HEK293 (cell line): ENCODE data around the gene COL9A1.

Experiments
- CTCF ChIA-PET: fragments of 350-600 bp; formaldehyde crosslinking; extraction: SDS; loops from one replicate; lab custom pipeline; 2021; ENCODE audit warnings: antibody characterized with exemption; lab: Yijun Ruan, JAX
- POLR2A ChIA-PET: fragments of 300-600 bp; formaldehyde crosslinking; extraction: SDS; loops from one replicate; lab custom pipeline; 2020; ENCODE audit warnings: antibody characterized with exemption, inconsistent platforms; lab: Yijun Ruan, JAX
- H3K27ac ChIP-seq: fragments of 200-500 bp; sonication (Bioruptor generic); 2 replicates; pipeline ENCODE4 v1.5.1; 2014; ENCODE audit warnings: low read depth, low read length, control low read depth, inconsistent platforms; ENCODE audit errors: extremely low read depth
- H3K36me3 ChIP-seq, 2 experiments: fragments of 200-500 bp in 1 of 2; sonication (Bioruptor generic) in 1 of 2; 1 replicate in 1 of 2; 2 replicates in 1 of 2; pipeline ENCODE4 v1.5.1; 2014 to 2017; ENCODE audit warnings: inconsistent platforms in 2 of 2, low read length in 2 of 2; ENCODE audit not compliant: control insufficient read depth in 2 of 2, insufficient read depth in 1 of 2
- H3K4me1 ChIP-seq: fragments of 200-500 bp; sonication (Bioruptor generic); 2 replicates; pipeline ENCODE4 v1.5.1; 2014; ENCODE audit warnings: mild to moderate bottlenecking, low read length, inconsistent platforms; ENCODE audit not compliant: control insufficient read depth, insufficient read depth
- H3K4me3 ChIP-seq: 2 replicates; pipeline ENCODE4 v1.5.1; 2011; ENCODE audit warnings: low read depth, mild to moderate bottlenecking, control low read depth, low read length, moderate library complexity
- H3K9me3 ChIP-seq: fragments of 200-500 bp; sonication (Bioruptor generic); 2 replicates; pipeline ENCODE4 v1.5.1; 2014; ENCODE audit warnings: low read depth, low read length, inconsistent platforms; ENCODE audit not compliant: control insufficient read depth, insufficient read depth
- BCL11A ChIP-seq: fragments of 450-650 bp; formaldehyde crosslinking; IDR thresholded peaks from 2 replicates; pipeline ENCODE4 v1.5.1; 2016; ENCODE audit warnings: low read depth, missing biosample characterization, missing genetic modification characterization
- BCL11B ChIP-seq: fragments of 450-650 bp; formaldehyde crosslinking; IDR thresholded peaks from 2 replicates; pipeline ENCODE4 v1.5.1; 2016; ENCODE audit warnings: low read depth, missing biosample characterization, missing genetic modification characterization
- FEZF1 ChIP-seq: fragments of 450-650 bp; formaldehyde crosslinking; IDR thresholded peaks from 2 replicates; pipeline ENCODE4 v1.5.1; 2016; ENCODE audit warnings: missing biosample characterization, missing genetic modification characterization
- HOXA7 ChIP-seq: sonication (generic); formaldehyde crosslinking; IDR thresholded peaks from 2 replicates; pipeline ENCODE4 v1.8.1; 2022; ENCODE audit warnings: missing genetic modification reagents, borderline replicate concordance
- IKZF3 ChIP-seq: fragments of 450-650 bp; IDR thresholded peaks from 2 replicates; pipeline ENCODE4 v1.5.0; 2018; ENCODE audit warnings: missing biosample characterization, mild to moderate bottlenecking, missing genetic modification characterization, moderate library complexity
- MEIS1 ChIP-seq: sonication (generic); formaldehyde crosslinking; IDR thresholded peaks from 2 replicates; pipeline ENCODE4 v1.8.1; 2022; ENCODE audit warnings: missing genetic modification reagents, mild to moderate bottlenecking, borderline replicate concordance
- MYNN ChIP-seq: fragments of 450-650 bp; formaldehyde crosslinking; IDR thresholded peaks from 2 replicates; pipeline ENCODE4 v1.5.1; 2016; ENCODE audit warnings: missing biosample characterization, missing genetic modification characterization, borderline replicate concordance
- OSR2 ChIP-seq: fragments of 450-650 bp; formaldehyde crosslinking; IDR thresholded peaks from 2 replicates; pipeline ENCODE4 v1.5.1; 2016; ENCODE audit warnings: missing biosample characterization, missing genetic modification characterization
- ZNF114 ChIP-seq: fragments of 450-650 bp; formaldehyde crosslinking; IDR thresholded peaks from 2 replicates; pipeline ENCODE4 v1.5.0; 2017; ENCODE audit warnings: missing biosample characterization, missing genetic modification characterization
- ZNF132 ChIP-seq: fragments of 450-650 bp; formaldehyde crosslinking; IDR thresholded peaks from 2 replicates; pipeline ENCODE4 v1.5.1; 2017; ENCODE audit warnings: missing biosample characterization, missing genetic modification characterization, borderline replicate concordance
- ZNF146 ChIP-seq: fragments of 450-650 bp; formaldehyde crosslinking; IDR thresholded peaks from 2 replicates; pipeline ENCODE4 v1.5.1; 2016; ENCODE audit warnings: missing biosample characterization, missing genetic modification characterization
- ZNF37A ChIP-seq: fragments of 450-650 bp; IDR thresholded peaks from 2 replicates; pipeline ENCODE4 v1.5.1; 2018; ENCODE audit warnings: missing biosample characterization, missing genetic modification characterization
- ZNF473 ChIP-seq: fragments of 450-650 bp; formaldehyde crosslinking; IDR thresholded peaks from 2 replicates; pipeline ENCODE4 v1.5.1; 2017; ENCODE audit warnings: missing biosample characterization, missing genetic modification characterization
- ZNF544 ChIP-seq: fragments of 450-650 bp; formaldehyde crosslinking; IDR thresholded peaks from 2 replicates; pipeline ENCODE4 v1.5.0; 2017; ENCODE audit warnings: missing biosample characterization, missing genetic modification characterization
- ZNF558 ChIP-seq: fragments of 450-650 bp; formaldehyde crosslinking; IDR thresholded peaks from 2 replicates; pipeline ENCODE4 v1.5.1; 2016; ENCODE audit warnings: missing biosample characterization, missing genetic modification characterization
- ZNF571 ChIP-seq: fragments of 450-650 bp; formaldehyde crosslinking; IDR thresholded peaks from 2 replicates; pipeline ENCODE4 v1.5.0; 2017; ENCODE audit warnings: missing biosample characterization, missing genetic modification characterization
- ZNF621 ChIP-seq: fragments of 450-650 bp; formaldehyde crosslinking; IDR thresholded peaks from 2 replicates; pipeline ENCODE4 v1.5.1; 2017; ENCODE audit warnings: missing biosample characterization, missing genetic modification characterization
- ZNF707 ChIP-seq: fragments of 450-650 bp; formaldehyde crosslinking; IDR thresholded peaks from 2 replicates; pipeline ENCODE4 v1.5.1; 2016; ENCODE audit warnings: missing biosample characterization, missing genetic modification characterization
- TF ChIP-seq, protein P1 (sequence below): fragments of 450-650 bp; formaldehyde crosslinking; IDR thresholded peaks from 2 replicates; pipeline ENCODE4 v1.5.1; 2016; ENCODE audit warnings: missing biosample characterization, missing genetic modification characterization
- TF ChIP-seq, protein P2 (sequence below): fragments of 450-650 bp; formaldehyde crosslinking; IDR thresholded peaks from 2 replicates; pipeline ENCODE4 v1.5.1; 2017; ENCODE audit warnings: missing biosample characterization, missing genetic modification characterization
- TF ChIP-seq, protein P3 (sequence below): fragments of 450-650 bp; formaldehyde crosslinking; IDR thresholded peaks from 2 replicates; pipeline ENCODE4 v1.5.1; 2017; ENCODE audit warnings: missing biosample characterization, missing genetic modification characterization
- TF ChIP-seq, protein P4 (sequence below): IDR thresholded peaks from 2 replicates; pipeline ENCODE4 v1.6.1; 2011; ENCODE audit warnings: mild to moderate bottlenecking, low read depth, low read length, borderline replicate concordance
- TF ChIP-seq, protein P5 (sequence below): fragments of 450-650 bp; IDR thresholded peaks from 2 replicates; pipeline ENCODE4 v1.5.1; 2018; ENCODE audit warnings: missing biosample characterization, missing genetic modification characterization
- TF ChIP-seq, protein P6 (sequence below): fragments of 450-650 bp; formaldehyde crosslinking; IDR thresholded peaks from 2 replicates; pipeline ENCODE4 v1.5.1; 2016; ENCODE audit warnings: missing biosample characterization, missing genetic modification characterization

Gene COL9A1

DNA sequence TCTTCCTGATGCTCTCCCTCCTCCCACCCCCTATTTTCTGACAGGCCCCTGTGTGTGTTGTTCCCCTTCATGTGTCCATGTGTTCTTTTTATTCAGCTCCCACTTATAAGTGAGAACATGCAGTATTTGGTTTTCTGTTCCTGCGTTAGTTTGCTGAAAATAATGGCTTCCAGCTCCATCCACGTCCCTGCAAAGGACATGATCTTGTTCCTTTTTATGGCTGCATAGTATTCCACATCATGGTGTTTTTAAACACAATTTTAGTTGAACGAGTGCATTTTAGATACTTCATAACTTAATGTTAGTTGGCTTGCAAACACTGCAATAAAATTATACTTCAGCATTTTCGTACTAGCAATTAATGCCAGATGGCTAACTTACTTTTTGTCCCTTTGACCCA lies 28.5 kb downstream of the COL9A1 start:
- peaks cover 4% of the 10 kb centered on the region; the same call in 1 of the 2 replicates for H3K4me1 ChIP-seq
- no peaks in the 10 kb centered on the region for H3K9me3 ChIP-seq
- no peak overlapping the region for H3K4me3 ChIP-seq
- CTCF ChIA-PET: interaction anchor here (0.7 to 1.0 kb wide), 2 partner anchors 37 to 54 kb away, joined by 3 read pairs; no protein-coding TSS in a partner anchor
- POLR2A ChIA-PET: no interaction called here
- no peaks in the 10 kb centered on the region for H3K36me3 ChIP-seq
- TF ChIP-seq, protein P1, sequence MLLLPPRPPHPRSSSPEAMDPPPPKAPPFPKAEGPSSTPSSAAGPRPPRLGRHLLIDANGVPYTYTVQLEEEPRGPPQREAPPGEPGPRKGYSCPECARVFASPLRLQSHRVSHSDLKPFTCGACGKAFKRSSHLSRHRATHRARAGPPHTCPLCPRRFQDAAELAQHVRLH (tag by site-specific recombination): 0 out of 2 replicates have a peak, but pooled peaks have one; percentile 56
- TF ChIP-seq ZNF132: no peak
- no peak for TF ChIP-seq ZNF473 (tag by site-specific recombination)
- TF ChIP-seq ZNF146 (tag by site-specific recombination): peak; percentile 95
- H3K27ac ChIP-seq: no peak overlapping the region

DNA sequence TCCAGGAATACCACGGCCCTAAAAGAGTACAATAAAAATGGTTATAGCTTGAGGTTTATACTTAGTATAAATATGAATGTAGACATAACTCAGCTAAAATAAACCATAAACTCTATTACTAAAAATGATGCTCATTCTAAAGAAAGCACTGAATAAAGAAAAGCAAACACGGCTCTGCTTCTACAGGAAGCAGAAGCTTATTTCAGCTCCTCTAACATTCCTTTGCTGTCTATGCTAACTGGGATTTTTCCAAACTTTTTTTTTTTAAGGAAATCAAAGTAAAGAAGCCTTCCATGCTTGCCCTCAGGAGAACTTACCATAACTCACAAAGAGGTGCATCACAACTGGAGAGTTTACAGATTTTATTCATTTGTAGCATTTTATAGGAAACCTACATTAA lies 30.8 kb downstream of the COL9A1 start:
- CTCF ChIA-PET: interaction anchor here (2.8 kb wide), 1 partner anchor 38 kb away, joined by 14 read pairs; no protein-coding TSS in a partner anchor

DNA sequence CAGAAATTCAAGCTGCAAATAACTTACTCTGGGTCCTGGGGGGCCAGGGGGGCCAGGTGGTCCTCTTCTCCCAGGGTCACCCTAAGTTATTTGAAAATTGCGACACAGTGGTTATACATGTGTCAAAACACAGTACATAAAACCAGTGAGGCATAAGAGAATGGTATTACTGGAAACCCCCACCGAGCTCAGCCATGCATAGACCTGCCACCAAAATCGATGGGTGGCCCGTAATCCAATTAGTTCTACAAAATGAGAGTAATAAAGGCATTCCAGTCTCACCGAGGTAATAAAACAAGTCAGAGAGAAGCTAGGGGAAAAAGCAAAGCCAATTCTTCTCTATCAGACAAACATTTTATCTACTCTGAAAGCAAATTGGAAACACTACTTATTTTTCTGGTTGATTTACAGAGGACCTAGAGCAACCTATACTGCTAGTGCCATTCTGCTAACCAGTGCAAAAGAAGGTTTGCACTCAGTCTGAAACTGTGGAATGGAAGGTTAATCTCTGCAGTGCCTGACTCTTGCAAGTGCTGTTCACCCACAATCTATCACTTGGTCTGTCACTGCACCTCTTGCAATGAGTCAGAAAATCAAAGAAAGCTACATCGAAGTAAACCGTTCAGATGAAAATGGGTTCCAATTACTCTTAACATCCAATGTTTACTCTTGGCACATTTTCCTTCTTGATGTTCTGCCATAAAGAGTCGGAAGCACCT lies 32.4 kb downstream of the COL9A1 start:
- H3K4me1 ChIP-seq: peaks cover 4% of the 10 kb centered on the region; the same call in 1 of the 2 replicates
- no peaks in the 10 kb centered on the region for H3K36me3 ChIP-seq
- POLR2A ChIA-PET: interaction anchor here (0.6 to 0.9 kb wide), 2 partner anchors 143 to 1442 kb away, joined by 3 to 7 read pairs; partner anchors contain the start of gene FAM135A
- CTCF ChIA-PET: interaction anchor here (0.6 to 2.8 kb wide), 3 partner anchors 39 to 686 kb away, joined by 4 to 14 read pairs (median 8); no protein-coding TSS in a partner anchor
- H3K4me3 ChIP-seq: no peak overlapping the region
- no peaks in the 10 kb centered on the region for H3K9me3 ChIP-seq
- no peak overlapping the region for H3K27ac ChIP-seq
- TF ChIP-seq HOXA7 (CRISPR knock-in tag) (no peak), ZNF37A (tag by site-specific recombination) (no peak), BCL11B (tag by site-specific recombination) (peak; percentile 94), MYNN (tag by site-specific recombination) (no peak), MEIS1 (CRISPR knock-in tag) (no peak), ZNF558 (tag by site-specific recombination) (no peak), ZNF571 (tag by site-specific recombination) (no peak), ZNF621 (tag by site-specific recombination) (no peak), OSR2 (tag by site-specific recombination) (peak; percentile 97), ZNF707 (tag by site-specific recombination) (no peak), ZNF114 (tag by site-specific recombination) (no peak), ZNF544 (tag by site-specific recombination) (no peak), IKZF3 (tag by site-specific recombination) (peak; percentile 84)
- TF ChIP-seq, protein P2, sequence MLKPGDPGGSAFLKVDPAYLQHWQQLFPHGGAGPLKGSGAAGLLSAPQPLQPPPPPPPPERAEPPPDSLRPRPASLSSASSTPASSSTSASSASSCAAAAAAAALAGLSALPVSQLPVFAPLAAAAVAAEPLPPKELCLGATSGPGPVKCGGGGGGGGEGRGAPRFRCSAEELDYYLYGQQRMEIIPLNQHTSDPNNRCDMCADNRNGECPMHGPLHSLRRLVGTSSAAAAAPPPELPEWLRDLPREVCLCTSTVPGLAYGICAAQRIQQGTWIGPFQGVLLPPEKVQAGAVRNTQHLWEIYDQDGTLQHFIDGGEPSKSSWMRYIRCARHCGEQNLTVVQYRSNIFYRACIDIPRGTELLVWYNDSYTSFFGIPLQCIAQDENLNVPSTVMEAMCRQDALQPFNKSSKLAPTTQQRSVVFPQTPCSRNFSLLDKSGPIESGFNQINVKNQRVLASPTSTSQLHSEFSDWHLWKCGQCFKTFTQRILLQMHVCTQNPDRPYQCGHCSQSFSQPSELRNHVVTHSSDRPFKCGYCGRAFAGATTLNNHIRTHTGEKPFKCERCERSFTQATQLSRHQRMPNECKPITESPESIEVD (tag by site-specific recombination): peak; percentile 93
- TF ChIP-seq, protein P3, sequence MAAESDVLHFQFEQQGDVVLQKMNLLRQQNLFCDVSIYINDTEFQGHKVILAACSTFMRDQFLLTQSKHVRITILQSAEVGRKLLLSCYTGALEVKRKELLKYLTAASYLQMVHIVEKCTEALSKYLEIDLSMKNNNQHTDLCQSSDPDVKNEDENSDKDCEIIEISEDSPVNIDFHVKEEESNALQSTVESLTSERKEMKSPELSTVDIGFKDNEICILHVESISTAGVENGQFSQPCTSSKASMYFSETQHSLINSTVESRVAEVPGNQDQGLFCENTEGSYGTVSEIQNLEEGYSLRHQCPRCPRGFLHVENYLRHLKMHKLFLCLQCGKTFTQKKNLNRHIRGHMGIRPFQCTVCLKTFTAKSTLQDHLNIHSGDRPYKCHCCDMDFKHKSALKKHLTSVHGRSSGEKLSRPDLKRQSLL (tag by site-specific recombination): no peak
- TF ChIP-seq, protein P4, sequence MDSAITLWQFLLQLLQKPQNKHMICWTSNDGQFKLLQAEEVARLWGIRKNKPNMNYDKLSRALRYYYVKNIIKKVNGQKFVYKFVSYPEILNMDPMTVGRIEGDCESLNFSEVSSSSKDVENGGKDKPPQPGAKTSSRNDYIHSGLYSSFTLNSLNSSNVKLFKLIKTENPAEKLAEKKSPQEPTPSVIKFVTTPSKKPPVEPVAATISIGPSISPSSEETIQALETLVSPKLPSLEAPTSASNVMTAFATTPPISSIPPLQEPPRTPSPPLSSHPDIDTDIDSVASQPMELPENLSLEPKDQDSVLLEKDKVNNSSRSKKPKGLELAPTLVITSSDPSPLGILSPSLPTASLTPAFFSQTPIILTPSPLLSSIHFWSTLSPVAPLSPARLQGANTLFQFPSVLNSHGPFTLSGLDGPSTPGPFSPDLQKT: no peak
- TF ChIP-seq, protein P5, sequence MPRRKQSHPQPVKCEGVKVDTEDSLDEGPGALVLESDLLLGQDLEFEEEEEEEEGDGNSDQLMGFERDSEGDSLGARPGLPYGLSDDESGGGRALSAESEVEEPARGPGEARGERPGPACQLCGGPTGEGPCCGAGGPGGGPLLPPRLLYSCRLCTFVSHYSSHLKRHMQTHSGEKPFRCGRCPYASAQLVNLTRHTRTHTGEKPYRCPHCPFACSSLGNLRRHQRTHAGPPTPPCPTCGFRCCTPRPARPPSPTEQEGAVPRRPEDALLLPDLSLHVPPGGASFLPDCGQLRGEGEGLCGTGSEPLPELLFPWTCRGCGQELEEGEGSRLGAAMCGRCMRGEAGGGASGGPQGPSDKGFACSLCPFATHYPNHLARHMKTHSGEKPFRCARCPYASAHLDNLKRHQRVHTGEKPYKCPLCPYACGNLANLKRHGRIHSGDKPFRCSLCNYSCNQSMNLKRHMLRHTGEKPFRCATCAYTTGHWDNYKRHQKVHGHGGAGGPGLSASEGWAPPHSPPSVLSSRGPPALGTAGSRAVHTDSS (tag by site-specific recombination): no peak

More for the DNA sequence above, 30.8 kb downstream of the COL9A1 start:
- POLR2A ChIA-PET: no interaction called here
- Histone ChIP-seq H3K4me3 (no peak overlapping the region), H3K36me3 (no peaks in the 10 kb centered on the region), H3K4me1 (peaks cover 4% of the 10 kb centered on the region; the same call in 1 of the 2 replicates), H3K27ac (no peak overlapping the region), H3K9me3 (no peaks in the 10 kb centered on the region)
- TF ChIP-seq, protein P6, sequence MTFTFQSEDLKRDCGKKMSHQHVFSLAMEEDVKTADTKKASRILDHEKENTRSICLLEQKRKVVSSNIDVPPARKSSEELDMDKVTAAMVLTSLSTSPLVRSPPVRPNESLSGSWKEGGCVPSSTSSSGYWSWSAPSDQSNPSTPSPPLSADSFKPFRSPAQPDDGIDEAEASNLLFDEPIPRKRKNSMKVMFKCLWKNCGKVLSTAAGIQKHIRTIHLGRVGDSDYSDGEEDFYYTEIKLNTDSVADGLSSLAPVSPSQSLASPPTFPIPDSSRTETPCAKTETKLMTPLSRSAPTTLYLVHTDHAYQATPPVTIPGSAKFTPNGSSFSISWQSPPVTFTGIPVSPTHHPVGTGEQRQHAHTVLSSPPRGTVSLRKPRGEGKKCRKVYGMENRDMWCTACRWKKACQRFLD (tag by site-specific recombination): no peak
- peak; percentile 38; the same call in 1 of the 2 replicates for TF ChIP-seq OSR2 (tag by site-specific recombination)
- TF ChIP-seq BCL11A (tag by site-specific recombination): no peak
- TF ChIP-seq IKZF3 (tag by site-specific recombination): peak; percentile 44; the same call in 1 of the 2 replicates
- peak; percentile 35; the same call in 1 of the 2 replicates for TF ChIP-seq FEZF1 (tag by site-specific recombination)
